Liver (tissue), 9 donors: ENCODE results near the gene RARB. TPM values are rescaled to one million over a fixed set of nuclear protein-coding genes. Genes with fewer than 3 reads are reported as not detected.

ENCODE experiments used
- DNase-seq: peaks from one replicate; pipeline ENCODE4 v3.0.0-alpha.2; 2017; ENCODE audit warnings: low spot score
- H3K27ac ChIP-seq, 2 donors: one replicate each; pipeline ENCODE4 v1.7.0; 2013; ENCODE audit warnings: inconsistent platforms in 2 of 2, low read length in 2 of 2, control low read depth in 1 of 2, low read depth in 1 of 2, mild to moderate bottlenecking in 1 of 2
- H3K27me3 ChIP-seq, 4 donors: one replicate each; pipeline versions ENCODE4 v1.6.1 to v1.7.0; 2013; ENCODE audit warnings: low read length in 3 of 4, inconsistent platforms in 1 of 4, mild to moderate bottlenecking in 1 of 4, moderate library complexity in 1 of 4; ENCODE audit not compliant: control insufficient read depth in 4 of 4, insufficient read depth in 4 of 4
- H3K36me3 ChIP-seq, 4 donors: one replicate each; pipeline versions ENCODE4 v1.6.1 to v1.7.0; 2013; ENCODE audit warnings: low read length in 3 of 4, mild to moderate bottlenecking in 3 of 4, low read depth in 1 of 4, moderate library complexity in 1 of 4; ENCODE audit not compliant: control insufficient read depth in 4 of 4, insufficient read depth in 3 of 4
- H3K4me1 ChIP-seq, 4 donors: one replicate each; pipeline versions ENCODE4 v1.6.1 to v1.7.0; 2013; ENCODE audit warnings: low read length in 3 of 4, mild to moderate bottlenecking in 3 of 4, moderate library complexity in 1 of 4; ENCODE audit not compliant: control insufficient read depth in 4 of 4, insufficient read depth in 4 of 4
- H3K4me3 ChIP-seq, 3 donors: one replicate each; pipeline versions ENCODE4 v1.6.1 to v1.7.0; 2013; ENCODE audit warnings: low read length in 3 of 3, control low read depth in 1 of 3, low read depth in 1 of 3, mild to moderate bottlenecking in 1 of 3
- H3K9ac ChIP-seq, 2 donors: one replicate each; pipeline ENCODE4 v1.7.0; 2013; ENCODE audit warnings: low read length in 2 of 2, mild to moderate bottlenecking in 2 of 2, moderate library complexity in 2 of 2, control low read depth in 1 of 2, low read depth in 1 of 2
- H3K9me3 ChIP-seq, 4 donors: one replicate each; pipeline versions ENCODE4 v1.6.1 to v1.7.0; 2013; ENCODE audit warnings: low read length in 3 of 4; ENCODE audit not compliant: control insufficient read depth in 4 of 4
- ATF3 ChIP-seq: IDR thresholded peaks from 2 replicates; pipeline ENCODE4 v1.6.1; 2016; ENCODE audit warnings: antibody characterized with exemption
- EGR1 ChIP-seq, 2 donors: IDR thresholded peaks; 2 replicates each; pipeline ENCODE4 v1.6.1; 2016 to 2018; ENCODE audit warnings: antibody characterized with exemption in 2 of 2, low read depth in 2 of 2
- FOXA1 ChIP-seq: IDR thresholded peaks from 2 replicates; pipeline ENCODE4 v1.6.1; 2016; ENCODE audit warnings: antibody characterized with exemption
- FOXA2 ChIP-seq: IDR thresholded peaks from 2 replicates; pipeline ENCODE4 v1.6.1; 2016; ENCODE audit warnings: antibody characterized with exemption
- GABPA ChIP-seq, 2 donors: IDR thresholded peaks in 1 of 2; conservative IDR thresholded peaks in 1 of 2; 2 replicates each; pipeline ENCODE4 v1.6.1; 2016; ENCODE audit warnings: antibody characterized with exemption in 2 of 2, mild to moderate bottlenecking in 1 of 2, moderate library complexity in 1 of 2
- HNF4A ChIP-seq, 2 donors: conservative IDR thresholded peaks; 2 replicates each; pipeline ENCODE4 v1.6.1; 2016; ENCODE audit warnings: antibody characterized with exemption in 2 of 2, mild to moderate bottlenecking in 2 of 2
- HNF4G ChIP-seq: IDR thresholded peaks from 2 replicates; pipeline ENCODE4 v1.6.1; 2016; ENCODE audit warnings: antibody characterized with exemption
- NR2F2 ChIP-seq: IDR thresholded peaks from 2 replicates; pipeline ENCODE4 v1.6.1; 2016; ENCODE audit warnings: antibody characterized with exemption
- RAD21 ChIP-seq, 2 donors: IDR thresholded peaks; 2 replicates each; pipeline ENCODE4 v1.6.1; 2016; ENCODE audit warnings: antibody characterized with exemption in 2 of 2, mild to moderate bottlenecking in 2 of 2
- RXRA ChIP-seq, 2 donors: IDR thresholded peaks; 2 replicates each; pipeline ENCODE4 v1.6.1; 2017 to 2018; ENCODE audit warnings: antibody characterized with exemption in 2 of 2, mild to moderate bottlenecking in 1 of 2
- SP1 ChIP-seq: IDR thresholded peaks from 2 replicates; pipeline ENCODE4 v1.6.1; 2018; ENCODE audit warnings: antibody characterized with exemption, mild to moderate bottlenecking
- TAF1 ChIP-seq: conservative IDR thresholded peaks from 2 replicates; pipeline ENCODE4 v1.6.1; 2016; ENCODE audit warnings: antibody characterized with exemption, mild to moderate bottlenecking
- YY1 ChIP-seq: IDR thresholded peaks from 2 replicates; pipeline ENCODE4 v1.6.1; 2016; ENCODE audit warnings: antibody characterized with exemption, mild to moderate bottlenecking
- ZBTB33 ChIP-seq: IDR thresholded peaks from 2 replicates; pipeline ENCODE4 v1.6.1; 2016; ENCODE audit warnings: antibody characterized with exemption
- WGBS: extraction: QIAGEN DNeasy Blood & Tissue Kit; methylation state at CpG from one replicate; pipeline ENCODE4 v1.1.7; 2013; 5-methylcytosine and 5-hydroxymethylcytosine counted together
- polyA plus RNA-seq, 2 donors: library from polyadenylated mRNA; stranded (reverse) in 1 of 2; unstranded in 1 of 2; fragments of 200-250 nt in 1 of 2; fragments of >200 nt in 1 of 2; fragmentation: Nextera tagmentation in 1 of 2; extraction: Ambion mirVana in 1 of 2; gene quantifications; one replicate each; pipeline versions ENCODE4 v1.2.1 to v1.2.3, GENCODE V29; 2013 to 2015
- total RNA-seq, 2 donors: library from RNA; depleted of rRNA; stranded (reverse); fragments of >200 nt; gene quantifications; one replicate each; pipeline ENCODE4 v1.2.3, GENCODE V29; 2014
- TF ChIP-seq, protein P1 (sequence below): fragments of 150-350 bp; IDR thresholded peaks from 2 replicates; pipeline ENCODE4 v1.5.1; 2017; ENCODE audit warnings: improper control_type of control experiment, low read depth, low read length; ENCODE audit not compliant: missing input control
- TF ChIP-seq, protein P2 (sequence below): IDR thresholded peaks from 2 replicates; pipeline ENCODE4 v1.6.1; 2016; ENCODE audit warnings: antibody characterized with exemption, mild to moderate bottlenecking
- donor health status: healthy.
- donor health status: healthy.
- donor health status: healthy.
- donor health status: healthy.
- donor health status: healthy.

RARB gene
- total and polyA plus RNA-seq, 4 donors: 2.1 to 3.3 (median 2.3) TPM

DNA sequence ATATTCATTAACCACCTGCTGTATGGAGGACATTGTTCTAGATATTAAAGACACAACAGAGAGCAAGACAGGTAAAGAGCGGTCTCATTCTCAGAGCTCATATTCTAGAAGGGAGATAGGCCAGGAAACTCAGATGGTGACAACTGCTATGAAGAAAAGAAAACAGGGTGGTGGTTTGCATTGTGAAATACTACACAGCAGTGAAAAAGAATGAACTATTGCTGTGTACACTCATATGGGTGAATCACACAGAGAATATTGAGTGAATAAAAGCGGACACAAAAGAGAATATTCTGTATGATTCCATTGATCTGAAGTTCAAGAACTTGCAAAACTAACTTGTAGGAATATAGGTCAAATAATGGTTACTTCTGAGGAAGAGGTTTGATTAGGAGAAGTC, 159.9 kb downstream of the RARB start:
- Histone ChIP-seq H3K4me3 (no peak overlapping the region), H3K4me1 (peaks cover 0 to 6% (median 0%) of the 10 kb centered on the region in 4 donors), H3K36me3 (no peaks in the 10 kb centered on the region), H3K27ac (no peak overlapping the region), H3K9me3 (no peaks in the 10 kb centered on the region), H3K27me3 (no peaks in the 10 kb centered on the region), H3K9ac (no peak overlapping the region)
- WGBS: over 99% methylated on average over 2 of the region's 2 CpGs
- no peak for DNase-seq
- TF ChIP-seq, protein P1, sequence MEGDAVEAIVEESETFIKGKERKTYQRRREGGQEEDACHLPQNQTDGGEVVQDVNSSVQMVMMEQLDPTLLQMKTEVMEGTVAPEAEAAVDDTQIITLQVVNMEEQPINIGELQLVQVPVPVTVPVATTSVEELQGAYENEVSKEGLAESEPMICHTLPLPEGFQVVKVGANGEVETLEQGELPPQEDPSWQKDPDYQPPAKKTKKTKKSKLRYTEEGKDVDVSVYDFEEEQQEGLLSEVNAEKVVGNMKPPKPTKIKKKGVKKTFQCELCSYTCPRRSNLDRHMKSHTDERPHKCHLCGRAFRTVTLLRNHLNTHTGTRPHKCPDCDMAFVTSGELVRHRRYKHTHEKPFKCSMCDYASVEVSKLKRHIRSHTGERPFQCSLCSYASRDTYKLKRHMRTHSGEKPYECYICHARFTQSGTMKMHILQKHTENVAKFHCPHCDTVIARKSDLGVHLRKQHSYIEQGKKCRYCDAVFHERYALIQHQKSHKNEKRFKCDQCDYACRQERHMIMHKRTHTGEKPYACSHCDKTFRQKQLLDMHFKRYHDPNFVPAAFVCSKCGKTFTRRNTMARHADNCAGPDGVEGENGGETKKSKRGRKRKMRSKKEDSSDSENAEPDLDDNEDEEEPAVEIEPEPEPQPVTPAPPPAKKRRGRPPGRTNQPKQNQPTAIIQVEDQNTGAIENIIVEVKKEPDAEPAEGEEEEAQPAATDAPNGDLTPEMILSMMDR: no peak
- TF ChIP-seq HNF4G (no peak), EGR1 (IDR thresholded peaks at IDR 0.05; ENCODE audit: low read depth in 2 of 2) (no peak), FOXA1 (no peak), FOXA2 (no peak), ZBTB33 (no peak), SP1 (no peak), GABPA (IDR thresholded peaks at IDR 0.05 in 1 of 2, conservative IDR thresholded peaks at IDR 0.05 in 1 of 2) (no peak), HNF4A (conservative IDR thresholded peaks at IDR 0.05) (no peak), NR2F2 (no peak), RAD21 (IDR thresholded peaks at IDR 0.05) (no peak), YY1 (no peak)

DNA sequence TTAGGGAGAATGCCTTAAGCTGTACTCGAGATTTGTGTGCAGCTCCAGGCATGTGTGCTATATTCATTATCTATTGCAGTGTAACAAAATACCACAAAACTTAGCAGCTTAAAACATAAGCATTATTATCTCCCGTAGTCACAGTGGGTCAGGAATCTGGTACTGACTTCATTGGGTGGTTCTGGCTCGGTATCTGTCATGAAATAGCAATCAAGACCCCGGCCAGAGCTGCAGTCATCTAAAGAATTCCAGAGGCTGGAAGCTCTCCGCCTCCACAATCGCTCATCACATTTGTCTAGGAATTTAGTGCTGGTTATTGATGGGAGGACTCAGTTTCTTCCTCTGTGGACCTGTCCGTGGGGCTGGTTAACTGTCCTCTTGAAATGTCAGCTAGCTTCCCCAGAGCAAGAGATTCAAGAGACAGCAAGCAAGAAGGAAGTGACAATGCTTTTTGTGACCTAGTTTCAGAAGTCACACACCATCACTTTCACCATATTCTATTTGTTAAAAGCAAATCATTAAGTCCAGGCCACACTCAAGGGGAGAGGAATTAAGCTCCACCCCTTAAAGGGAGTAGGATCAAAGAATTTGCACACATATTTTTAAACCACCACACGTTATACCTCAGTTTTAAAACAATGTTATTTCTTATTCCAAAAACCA, 160.5 kb downstream of the RARB start:
- no peak overlapping the region for H3K27ac ChIP-seq
- H3K9me3 ChIP-seq: no peaks in the 10 kb centered on the region
- H3K27me3 ChIP-seq: no peaks in the 10 kb centered on the region
- H3K36me3 ChIP-seq: no peaks in the 10 kb centered on the region
- 91% methylated on average over 8 of the region's 8 CpGs for WGBS
- no peak overlapping the region for H3K4me3 ChIP-seq
- DNase-seq: no peak
- H3K4me1 ChIP-seq: peaks cover 0 to 10% (median 3%) of the 10 kb centered on the region in 4 donors
- TF ChIP-seq HNF4G: no peak
- no peak for TF ChIP-seq GABPA (IDR thresholded peaks at IDR 0.05 in 1 of 2, conservative IDR thresholded peaks at IDR 0.05 in 1 of 2)
- TF ChIP-seq, protein P2, sequence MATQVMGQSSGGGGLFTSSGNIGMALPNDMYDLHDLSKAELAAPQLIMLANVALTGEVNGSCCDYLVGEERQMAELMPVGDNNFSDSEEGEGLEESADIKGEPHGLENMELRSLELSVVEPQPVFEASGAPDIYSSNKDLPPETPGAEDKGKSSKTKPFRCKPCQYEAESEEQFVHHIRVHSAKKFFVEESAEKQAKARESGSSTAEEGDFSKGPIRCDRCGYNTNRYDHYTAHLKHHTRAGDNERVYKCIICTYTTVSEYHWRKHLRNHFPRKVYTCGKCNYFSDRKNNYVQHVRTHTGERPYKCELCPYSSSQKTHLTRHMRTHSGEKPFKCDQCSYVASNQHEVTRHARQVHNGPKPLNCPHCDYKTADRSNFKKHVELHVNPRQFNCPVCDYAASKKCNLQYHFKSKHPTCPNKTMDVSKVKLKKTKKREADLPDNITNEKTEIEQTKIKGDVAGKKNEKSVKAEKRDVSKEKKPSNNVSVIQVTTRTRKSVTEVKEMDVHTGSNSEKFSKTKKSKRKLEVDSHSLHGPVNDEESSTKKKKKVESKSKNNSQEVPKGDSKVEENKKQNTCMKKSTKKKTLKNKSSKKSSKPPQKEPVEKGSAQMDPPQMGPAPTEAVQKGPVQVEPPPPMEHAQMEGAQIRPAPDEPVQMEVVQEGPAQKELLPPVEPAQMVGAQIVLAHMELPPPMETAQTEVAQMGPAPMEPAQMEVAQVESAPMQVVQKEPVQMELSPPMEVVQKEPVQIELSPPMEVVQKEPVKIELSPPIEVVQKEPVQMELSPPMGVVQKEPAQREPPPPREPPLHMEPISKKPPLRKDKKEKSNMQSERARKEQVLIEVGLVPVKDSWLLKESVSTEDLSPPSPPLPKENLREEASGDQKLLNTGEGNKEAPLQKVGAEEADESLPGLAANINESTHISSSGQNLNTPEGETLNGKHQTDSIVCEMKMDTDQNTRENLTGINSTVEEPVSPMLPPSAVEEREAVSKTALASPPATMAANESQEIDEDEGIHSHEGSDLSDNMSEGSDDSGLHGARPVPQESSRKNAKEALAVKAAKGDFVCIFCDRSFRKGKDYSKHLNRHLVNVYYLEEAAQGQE: no peak
- TF ChIP-seq TAF1: no peak
- TF ChIP-seq HNF4A (conservative IDR thresholded peaks at IDR 0.05): no peak
- TF ChIP-seq ATF3: no peak
- no peak for TF ChIP-seq NR2F2
- TF ChIP-seq, protein P1: no peak
- TF ChIP-seq YY1: no peak
- no peak for TF ChIP-seq RAD21 (IDR thresholded peaks at IDR 0.05)
- TF ChIP-seq EGR1 (IDR thresholded peaks at IDR 0.05; ENCODE audit: low read depth in 2 of 2): no peak
- TF ChIP-seq RXRA (IDR thresholded peaks at IDR 0.05): no peak
- no peak for TF ChIP-seq SP1
- H3K9ac ChIP-seq: no peak overlapping the region
